ENCODE measurements around the gene ACTC1.
"Not testable (repeated sequence)": the region's sequence is repeated elsewhere in the genome, so short reads cannot be mapped to it uniquely, and the experiment has no call there.

Gene ACTC1

DNA sequence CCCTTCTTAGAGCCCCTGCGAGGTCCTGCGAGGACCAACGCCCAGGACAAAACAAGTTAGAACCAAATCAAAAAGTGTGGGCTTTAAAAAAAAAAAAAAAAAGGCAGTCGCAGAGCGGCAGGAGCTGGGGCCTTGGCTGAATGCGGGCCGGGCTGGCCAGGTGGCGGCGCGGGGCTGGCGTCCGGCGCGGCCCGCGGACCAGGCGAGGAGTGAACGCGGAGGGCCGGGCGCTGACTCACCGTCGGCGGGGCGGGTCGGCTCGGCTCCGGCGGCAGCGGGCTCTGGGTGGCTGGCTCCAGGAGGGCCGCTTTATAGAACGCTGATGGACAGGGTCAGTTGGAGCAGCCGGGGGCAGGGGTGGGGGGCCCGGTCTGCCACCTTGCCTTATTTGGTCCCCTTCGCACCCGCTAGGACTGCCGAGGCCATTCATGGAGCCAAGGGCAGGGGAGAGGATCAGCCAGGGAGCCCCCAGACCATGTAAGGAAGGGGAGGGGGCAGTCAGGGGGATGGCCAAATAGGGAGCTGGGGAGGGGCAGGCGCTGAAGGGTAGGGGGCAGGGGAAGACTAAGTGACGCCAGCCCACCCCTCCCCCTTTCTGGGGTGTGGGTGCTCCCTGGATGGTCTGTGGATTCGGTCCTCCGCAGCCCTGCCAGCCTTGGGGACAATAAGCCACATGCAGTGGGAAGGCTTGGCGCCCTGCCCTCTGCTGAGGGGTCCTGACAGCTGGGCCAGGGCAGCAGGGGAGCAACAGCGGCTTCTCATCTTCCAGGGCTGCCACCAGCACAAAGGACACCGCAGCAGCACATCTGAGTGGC, at the start of gene ACTC1:
TSS of gene ACTC1 (minus strand) at position 283 of the 815 bp plus-strand sequence. CDS start 741 bp downstream, outside the sequence.
- DNase-seq, result no peak

DNA sequence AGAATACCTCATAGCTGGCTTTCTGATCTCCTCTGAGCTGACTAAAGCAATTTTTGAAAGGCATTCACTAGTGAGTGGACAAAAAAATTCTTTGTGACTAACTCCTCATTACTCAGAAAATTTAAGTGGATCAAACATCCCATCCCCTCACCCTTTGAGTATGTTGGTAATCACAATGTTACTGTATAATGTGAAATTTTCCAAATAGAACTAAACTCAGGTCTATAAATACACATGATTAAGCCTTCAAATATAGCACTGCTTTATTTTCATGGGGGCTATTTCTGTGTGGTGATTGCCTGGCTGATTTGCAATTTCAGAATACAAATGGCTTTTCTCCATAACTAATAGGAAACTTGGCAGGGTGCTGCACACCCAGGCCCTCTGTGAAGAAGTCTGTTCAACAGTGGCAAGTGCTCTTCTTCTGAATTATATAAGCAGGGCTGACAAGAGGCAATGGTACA, 45.9 kb upstream of the ACTC1 start:
- no peak for DNase-seq

DNA sequence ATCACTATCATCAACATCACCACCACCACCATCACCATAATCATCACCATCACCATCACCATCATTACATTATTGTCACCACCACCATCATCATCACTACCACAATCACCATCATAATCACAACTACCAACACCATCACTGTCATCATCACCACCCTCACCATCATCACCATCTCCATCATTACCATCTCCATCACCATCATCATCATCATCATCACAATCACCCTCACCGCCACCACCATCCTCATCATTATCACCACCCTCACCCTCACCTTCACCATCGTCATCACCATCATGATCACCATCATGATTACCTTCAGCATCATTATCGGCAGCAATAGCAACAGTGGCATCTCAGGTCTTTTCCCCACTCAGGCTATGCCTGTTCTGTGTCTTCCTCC, 42.9 kb upstream of the ACTC1 start:
- no peak for DNase-seq

DNA sequence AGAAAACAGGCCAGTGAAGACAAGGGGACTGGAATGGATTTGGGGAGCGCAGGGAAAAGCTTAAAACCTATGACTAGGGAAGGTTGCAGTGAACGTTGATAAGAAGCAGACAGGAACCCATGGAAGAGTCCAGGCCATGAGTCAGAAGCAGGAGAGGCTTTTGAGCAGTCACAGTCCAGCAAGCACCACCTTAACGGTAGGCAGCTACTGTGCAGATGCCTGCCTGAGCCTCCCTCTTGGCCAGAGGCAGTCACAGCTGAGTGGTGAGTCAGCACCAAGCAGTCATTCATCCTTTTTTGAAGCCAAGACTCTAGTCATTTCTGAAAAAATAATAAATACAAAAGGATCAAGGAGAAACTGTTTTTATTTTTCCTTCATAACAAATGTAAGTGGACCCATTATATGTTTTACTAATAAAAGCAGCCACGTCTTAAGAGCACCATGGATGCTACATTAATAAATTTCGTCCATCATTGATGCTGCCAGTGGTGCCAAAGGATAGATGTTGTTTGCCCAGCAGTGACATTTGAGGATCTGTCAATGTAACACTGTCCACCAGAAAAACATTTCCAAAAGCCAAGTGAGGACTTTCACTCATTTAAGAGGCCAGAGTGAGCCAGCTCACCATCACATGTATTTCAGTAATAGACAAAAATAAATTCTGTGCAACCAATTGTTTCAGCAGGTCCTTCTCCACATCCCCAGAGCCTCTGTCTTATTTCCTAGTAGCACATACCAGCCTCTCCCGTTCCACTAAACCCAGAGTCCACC, 42.1 kb upstream of the ACTC1 start:
- DNase-seq, result no peak

DNA sequence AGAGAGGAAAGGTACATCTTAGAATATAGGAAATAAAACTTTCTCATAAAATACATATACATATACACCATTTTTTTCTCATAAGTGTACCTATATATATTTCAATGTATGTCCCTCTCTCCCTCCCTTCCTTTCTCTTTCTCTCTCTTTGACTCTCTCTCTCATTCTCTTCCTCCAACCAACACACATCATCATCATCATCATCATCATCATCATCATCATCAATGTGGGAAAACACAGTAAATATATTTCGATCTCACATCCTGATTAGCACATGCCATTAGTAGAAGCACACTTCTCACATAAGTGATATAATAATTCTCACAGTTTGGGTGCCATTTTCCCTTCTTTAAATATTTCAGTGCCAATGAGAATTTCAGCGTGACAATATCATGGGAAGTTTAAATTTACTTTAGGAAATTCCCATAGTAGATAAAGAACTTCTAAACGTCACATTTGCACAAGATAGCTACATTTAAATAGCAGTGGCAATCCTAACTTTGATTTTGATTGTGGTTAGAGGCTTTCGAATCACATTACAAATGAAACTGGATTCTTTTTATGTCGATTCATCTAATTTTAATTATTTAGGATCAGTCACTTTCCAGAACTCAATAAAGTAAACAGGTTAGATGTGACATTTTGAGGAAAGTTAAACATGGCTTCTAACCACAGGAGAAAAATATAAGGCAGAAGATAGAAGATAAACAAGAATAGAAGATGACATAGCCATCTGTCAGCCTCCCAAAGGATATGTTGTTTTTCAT, 33.0 kb upstream of the ACTC1 start:
- no peak for DNase-seq

DNA sequence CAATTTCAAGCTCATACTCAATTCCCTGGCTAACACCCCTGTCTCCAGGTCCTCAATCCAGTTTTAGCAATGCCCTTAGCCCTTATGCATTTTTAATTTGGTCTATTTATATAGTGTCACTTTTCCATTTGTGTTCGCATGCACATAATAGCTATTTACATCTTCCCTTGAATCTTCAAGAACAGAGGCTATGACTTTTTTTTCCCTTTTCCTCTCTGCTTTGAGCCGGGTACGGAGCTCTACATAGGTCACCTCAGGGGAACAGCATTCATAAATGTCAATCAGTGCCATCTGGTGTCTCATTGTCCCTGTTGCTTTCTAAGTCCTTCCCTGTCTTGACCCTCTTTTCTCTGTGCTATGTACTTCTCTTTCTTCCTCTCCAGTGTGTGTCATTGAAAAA, 26.5 kb upstream of the ACTC1 start:
- no peak for DNase-seq

DNA sequence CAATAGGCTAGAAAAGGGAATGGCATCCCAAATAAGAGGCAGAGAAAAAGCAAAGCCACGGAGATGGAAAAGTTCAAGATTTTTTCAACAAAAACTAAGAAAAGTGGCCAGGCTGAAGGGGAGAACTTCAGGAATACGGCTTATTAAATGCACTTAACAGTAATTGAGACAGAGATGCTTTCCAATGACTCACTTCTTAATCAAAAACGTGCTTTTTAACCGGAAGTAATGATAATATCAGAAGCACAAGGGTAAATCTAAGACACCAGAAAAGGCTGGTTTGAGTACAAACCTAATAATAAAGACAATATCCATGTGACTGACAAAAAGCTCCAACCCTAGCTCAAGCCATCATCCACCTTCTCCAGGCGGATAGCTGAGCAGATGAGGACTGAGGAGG, 24.8 kb upstream of the ACTC1 start:
- no peak for DNase-seq

DNA sequence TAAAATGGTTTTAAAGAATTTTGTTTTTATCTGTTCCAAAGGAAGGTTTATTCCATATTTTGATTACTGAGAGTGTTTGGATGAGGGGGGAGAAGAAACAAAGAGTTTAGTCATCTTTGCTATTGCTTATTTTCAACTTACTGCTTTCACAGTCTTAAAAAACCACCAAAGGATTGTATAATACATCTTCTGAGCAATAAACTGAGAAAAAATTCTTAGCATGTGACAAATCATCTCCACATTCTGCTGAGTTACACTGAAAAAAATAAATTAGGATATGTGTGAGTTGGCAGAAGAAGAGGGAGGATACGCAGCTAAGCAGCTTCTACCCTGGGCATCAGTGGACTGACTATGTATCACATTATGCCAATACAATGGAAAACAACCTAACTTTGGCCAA, 23.2 kb upstream of the ACTC1 start:
- no peak for DNase-seq

DNA sequence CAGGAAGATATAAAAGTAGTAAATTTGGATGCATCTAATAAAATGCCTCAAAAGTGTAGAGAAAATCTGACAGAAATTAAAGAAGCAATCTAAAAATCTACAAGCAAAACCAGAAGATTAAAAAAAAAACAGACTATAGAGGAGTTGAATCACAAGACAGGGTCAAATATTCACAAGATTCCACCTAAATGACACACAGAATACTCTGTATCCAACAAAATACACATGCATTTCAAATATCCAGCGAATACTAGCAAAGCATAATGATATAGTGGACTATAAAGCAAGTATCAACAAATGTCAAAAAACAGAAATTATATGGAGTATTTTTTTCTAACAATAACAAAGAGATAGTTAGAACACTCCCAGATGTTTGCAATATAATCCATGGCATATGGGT, 20.5 kb upstream of the ACTC1 start:
- DNase-seq, result no peak

DNA sequence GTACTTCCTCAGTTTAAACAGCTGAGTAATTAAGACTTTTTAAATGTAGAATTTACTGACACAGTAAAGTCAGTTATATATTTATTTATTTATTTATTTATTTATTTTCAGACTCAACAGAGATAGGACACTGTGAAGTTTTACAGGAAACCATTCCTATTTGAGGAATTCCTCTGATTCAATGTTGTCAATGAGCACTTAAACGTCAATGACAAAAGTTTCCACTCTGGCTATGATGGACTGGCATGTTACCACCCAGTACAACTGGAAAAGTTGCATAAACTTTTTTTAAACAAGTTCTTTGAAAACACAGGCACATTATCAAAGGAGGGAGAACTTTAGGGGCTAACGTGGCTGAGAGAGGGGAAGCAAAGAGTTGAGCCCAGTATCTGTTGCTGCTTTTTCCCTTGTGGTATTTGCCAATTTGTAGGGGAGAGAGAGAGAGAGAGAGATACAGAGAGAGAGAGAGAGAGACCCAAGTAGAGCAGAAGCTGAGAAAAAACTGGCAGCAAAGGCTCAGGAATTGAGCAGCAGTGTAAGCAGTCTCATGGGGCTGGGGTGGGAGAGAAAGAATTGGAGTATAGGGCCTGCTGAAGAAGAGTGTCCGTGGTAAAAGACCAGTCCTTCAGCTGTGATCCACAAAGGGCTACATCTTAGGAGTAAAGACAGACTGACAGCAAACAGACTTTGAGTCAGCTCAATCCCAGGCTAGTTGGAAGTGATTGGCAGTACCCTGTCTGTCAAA, 18.3 kb upstream of the ACTC1 start:
- no peak for DNase-seq

DNA sequence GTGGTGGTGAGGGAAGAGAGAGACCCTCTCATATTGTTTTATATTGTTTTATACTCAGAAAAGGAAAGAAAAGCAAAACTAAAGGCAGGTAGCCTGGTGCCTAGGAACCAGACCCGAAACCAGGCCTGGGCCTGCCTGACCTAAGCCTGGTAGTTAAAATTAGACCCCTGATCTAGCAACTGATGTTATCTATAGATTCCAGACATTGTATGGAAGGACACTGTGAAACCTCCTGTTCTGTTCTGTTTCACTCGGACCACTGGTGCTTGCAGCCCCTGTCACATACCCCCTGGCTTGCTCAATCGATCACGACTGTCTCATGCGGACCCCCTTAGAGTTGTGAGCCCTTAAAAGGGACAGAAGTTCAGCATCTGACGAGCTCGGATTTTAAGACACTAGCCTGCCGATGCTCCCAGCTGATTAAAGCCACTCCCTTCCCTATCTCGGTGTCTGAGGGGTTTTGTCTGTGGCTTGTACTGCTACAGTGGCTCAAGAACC, 17.6 kb upstream of the ACTC1 start:
- DNase-seq, result not testable (repeated sequence)

DNA sequence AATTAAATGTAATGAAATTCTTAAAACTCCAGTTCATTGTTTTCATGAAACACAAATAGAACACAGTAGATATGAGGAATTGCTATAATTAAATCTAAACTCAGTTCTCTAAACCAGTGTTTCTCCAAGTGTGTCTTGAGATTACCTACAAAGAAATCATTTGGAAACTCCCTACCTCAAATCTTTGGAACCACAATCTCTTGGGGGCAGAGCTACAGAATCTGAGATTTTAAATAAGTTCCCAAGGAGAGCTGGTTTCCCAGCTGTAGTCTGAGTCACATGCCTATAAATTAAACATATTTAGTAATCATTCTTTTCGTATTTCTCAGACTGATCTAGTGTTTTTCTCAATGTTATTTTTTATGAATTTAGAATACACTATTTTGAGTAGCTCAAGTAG, 17.0 kb upstream of the ACTC1 start:
- no peak for DNase-seq

DNA sequence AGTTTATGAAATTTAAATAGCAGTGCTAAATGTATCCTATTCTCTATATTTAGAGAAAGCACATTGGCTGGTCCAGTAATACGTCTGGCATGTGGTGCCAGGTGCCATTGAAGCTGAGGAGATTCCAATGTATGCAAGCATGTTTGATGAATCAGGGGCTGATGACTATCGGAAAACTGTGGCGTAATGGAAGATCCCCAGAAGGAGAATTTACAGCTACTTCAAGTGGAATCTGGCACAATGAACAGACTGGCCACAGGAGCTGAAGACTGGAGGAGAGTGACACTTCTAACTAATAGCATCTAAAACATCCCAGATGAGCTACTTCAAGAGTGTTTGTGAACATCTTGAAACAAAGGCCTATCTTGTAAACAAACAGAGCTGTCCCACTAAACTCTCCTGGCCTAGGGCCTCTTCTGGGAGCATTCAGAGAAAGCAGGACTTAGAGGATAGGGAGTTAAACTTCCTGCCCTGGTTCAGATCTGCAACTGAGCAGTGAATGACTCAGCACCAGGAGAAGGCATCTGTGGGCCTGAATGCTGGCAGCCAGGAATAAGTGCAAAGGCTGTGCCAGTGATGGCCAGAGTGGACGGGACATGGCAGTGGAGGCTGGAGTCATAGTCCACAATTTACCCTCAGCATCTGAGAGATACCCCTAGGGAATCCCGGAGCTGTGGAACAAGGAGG, 15.2 kb upstream of the ACTC1 start:
- DNase-seq, result no peak

DNA sequence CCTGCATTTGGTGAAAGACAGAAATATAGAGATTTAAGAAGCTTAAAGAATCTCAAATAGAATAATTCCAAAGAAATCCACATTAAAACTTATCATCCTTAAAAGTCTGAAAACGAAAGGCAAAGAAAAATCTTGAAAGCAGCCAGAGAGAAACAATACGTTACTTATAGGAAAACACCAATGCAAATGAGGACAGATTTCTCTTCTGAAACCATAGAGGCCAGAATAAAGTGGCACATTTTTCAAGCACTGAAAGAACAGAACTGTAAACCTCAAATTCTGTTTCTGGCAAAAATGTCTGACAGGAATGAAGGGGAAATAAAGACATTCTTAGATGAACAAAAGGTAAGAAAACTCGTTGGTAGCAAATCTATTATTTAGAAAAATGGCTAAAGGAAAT, 13.8 kb upstream of the ACTC1 start:
- no peak for DNase-seq

DNA sequence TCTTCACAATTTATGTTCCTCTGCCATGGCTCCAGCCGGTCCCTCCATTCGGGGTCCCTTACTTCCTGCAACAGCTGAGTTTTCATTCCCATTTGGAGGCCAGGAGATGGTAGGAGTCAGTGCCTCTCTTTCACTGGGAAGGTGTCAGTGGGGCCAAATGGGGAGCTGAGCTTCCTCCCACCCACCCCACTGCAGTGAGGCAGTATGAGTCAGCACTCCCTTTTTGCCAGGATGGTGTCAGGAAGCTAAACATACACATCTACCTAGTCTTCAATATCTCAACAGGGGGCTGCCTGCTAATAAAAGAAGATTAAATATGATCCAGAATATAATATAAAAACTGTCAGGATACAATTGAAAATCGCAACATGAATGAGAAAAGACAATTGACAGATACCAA, 12.7 kb upstream of the ACTC1 start:
- DNase-seq, result no peak

DNA sequence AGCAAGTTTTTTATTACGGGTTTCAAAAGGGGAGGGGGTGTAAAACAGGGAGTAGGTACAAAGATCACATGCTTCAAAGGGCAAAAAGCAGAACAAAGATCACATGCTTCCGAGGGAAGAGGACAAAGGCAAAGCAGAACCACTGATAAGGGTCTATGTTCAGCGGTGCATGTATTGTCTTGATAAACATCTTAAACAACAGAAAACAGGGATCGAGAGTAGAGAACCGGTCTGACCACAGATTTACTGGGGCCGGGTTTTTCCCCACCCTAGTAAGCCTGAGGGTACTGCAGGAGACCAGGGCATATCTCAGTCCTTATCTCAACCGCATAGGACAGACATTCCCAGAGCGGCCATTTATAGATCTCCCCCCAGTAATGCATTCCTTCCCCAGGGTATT, 11.9 kb upstream of the ACTC1 start:
- not testable (repeated sequence) for DNase-seq

DNA sequence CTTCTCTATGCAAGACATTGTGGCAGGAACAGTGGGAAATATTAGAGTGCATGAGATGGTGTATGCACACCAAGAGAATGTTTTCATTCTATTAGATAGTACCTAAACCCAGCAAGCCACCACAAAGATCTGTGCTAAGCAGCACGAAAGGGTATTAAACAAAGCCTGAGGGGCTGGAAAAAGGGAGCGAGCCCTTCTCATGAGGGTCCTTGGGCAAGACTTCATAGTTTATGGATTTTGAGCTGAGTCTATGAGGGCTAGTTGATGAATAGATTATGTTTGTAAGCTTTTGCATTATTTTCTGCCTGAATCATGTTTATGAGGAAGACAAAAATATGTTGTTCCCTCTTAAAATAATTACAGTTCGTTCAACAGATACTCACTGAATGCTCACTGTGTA, 9.4 kb upstream of the ACTC1 start:
- DNase-seq, result no peak

DNA sequence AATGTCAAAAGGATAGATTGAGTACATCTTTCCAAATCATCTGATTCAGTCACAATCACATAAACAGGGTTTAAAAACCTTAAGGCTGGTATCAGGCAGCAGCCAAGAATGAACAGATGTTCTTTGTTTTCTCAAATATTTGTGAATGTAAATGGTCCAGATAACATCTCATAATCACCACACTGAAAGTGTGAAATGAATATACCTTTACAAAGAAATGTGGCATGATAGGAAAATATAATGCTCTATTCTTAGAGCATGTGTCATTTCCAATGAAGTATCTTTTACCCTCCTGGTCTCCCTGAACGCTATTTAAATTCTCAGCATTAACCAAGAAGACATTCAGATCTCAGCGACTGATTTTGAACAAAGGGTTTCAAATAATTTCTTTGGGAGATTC, 8.8 kb upstream of the ACTC1 start:
- no peak for DNase-seq

DNA sequence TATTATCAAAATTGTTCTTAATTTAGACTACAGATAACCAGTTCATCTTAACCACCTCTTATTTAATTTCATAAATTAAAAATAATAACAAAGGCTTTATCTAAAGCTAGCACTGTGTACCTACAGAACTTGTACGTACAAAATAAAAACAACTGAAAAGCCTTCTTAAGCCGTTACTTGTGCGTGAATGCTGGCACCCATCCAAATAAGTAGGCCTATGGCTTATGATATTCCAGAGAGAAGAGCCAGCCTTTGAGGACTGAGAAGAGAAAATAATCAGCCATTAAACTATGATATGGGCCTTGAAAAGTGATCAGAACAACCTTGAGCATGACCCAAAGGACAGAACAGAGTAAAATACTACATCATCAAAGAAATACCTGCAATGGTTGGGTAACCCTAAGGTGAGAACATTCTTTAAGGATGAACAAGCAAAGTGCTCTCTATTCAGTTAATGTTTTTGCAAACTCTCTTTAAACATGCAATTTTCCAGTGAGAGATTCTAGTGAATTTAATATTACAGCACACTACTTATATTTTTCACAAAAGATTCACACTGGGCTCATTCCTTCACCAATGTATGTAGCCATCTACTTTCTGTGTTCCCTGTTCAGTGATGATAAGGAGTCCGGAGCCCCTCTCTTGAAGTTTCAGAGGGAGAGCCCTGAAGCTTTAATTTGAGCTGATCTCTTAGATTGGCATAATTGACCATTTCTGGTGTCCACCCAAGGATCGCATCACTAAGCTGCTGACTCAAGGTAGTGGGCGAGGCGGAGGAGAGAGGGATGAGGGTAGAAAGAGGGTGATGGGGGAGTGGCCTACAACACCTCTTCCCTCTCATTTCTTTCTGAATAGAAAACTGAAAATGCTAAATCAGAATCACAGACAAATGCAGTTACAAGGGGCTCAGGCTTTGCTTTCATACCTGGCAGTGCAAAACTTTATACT, 7.7 kb upstream of the ACTC1 start:
- no peak for DNase-seq

DNA sequence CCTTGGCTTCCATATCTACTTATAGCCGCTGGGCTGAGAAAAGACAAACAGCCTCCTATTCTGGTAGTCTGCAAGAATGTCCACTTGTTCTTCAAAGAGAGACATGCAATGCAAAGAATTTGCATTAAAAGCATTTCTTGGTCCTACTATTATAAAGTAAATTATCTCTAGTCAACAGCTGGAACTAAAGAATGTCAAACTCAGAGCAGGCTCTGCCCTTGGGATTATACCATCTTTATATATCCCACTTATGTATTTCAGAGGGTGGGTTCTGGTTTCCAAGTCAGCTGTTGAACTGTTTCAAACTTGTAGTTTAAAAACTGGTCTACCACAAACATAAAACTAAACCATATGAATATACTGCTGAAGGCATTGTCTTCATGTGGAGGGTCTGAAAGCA, 7.0 kb upstream of the ACTC1 start:
- DNase-seq, result no peak

Data from SIG-M5 (cell line).